ENCODE data around the gene SMTNL2. TPM values are rescaled to one million over a fixed set of nuclear protein-coding genes. Genes with fewer than 3 reads are reported as not detected.
"Not testable (repeated sequence)": the region's sequence is repeated elsewhere in the genome, so short reads cannot be mapped to it uniquely, and the experiment has no call there.

Gene SMTNL2
- total RNA-seq, 3 donors from 2014 or later: 0.16 to 1.8 (median 0.98) TPM

DNA sequence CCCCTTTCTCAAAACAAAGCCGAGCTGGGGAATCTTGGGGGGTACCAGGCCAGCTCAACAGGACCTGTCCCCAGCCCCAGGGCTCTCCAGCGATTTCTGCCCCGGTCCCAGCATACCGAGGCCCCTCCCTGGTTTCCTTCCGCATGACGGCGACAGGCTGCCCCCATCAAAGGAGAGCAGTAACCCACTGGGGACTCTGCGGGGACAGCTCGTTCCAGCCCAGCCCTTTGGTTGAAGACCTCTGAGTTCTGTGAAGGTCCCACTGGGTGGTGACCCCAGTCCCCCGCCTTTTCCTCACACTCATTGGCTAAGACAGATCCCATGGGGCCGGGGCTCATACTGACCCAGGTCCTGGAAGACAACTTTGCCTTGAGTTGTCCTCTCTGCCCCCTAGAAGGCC, 4.1 kb downstream of the SMTNL2 start:
- H3K27ac ChIP-seq: peak overlapping the region in 1 of 2 donors; percentile 55
- DNase-seq (ENCODE audit: low spot score in 2 of 2): no peak
- H3K4me1 ChIP-seq: no peaks in the 10 kb centered on the region
- no peaks in the 10 kb centered on the region for H3K36me3 ChIP-seq
- intact Hi-C loops (cut with DNase I; ENCODE audit: low total_unique reads): no loop called here
- no peak overlapping the region for H3K4me3 ChIP-seq
- TF ChIP-seq POLR2AphosphoS5 (IDR thresholded peaks at IDR 0.05): no peak
- no peak for TF ChIP-seq POLR2A (IDR thresholded peaks at IDR 0.05)
- TF ChIP-seq, protein P1, sequence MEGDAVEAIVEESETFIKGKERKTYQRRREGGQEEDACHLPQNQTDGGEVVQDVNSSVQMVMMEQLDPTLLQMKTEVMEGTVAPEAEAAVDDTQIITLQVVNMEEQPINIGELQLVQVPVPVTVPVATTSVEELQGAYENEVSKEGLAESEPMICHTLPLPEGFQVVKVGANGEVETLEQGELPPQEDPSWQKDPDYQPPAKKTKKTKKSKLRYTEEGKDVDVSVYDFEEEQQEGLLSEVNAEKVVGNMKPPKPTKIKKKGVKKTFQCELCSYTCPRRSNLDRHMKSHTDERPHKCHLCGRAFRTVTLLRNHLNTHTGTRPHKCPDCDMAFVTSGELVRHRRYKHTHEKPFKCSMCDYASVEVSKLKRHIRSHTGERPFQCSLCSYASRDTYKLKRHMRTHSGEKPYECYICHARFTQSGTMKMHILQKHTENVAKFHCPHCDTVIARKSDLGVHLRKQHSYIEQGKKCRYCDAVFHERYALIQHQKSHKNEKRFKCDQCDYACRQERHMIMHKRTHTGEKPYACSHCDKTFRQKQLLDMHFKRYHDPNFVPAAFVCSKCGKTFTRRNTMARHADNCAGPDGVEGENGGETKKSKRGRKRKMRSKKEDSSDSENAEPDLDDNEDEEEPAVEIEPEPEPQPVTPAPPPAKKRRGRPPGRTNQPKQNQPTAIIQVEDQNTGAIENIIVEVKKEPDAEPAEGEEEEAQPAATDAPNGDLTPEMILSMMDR (IDR thresholded peaks at IDR 0.05): no peak
- H3K9me3 ChIP-seq: no peaks in the 10 kb centered on the region
- H3K27me3 ChIP-seq: peaks cover 0 to 18% of the 10 kb centered on the region in 2 donors

DNA sequence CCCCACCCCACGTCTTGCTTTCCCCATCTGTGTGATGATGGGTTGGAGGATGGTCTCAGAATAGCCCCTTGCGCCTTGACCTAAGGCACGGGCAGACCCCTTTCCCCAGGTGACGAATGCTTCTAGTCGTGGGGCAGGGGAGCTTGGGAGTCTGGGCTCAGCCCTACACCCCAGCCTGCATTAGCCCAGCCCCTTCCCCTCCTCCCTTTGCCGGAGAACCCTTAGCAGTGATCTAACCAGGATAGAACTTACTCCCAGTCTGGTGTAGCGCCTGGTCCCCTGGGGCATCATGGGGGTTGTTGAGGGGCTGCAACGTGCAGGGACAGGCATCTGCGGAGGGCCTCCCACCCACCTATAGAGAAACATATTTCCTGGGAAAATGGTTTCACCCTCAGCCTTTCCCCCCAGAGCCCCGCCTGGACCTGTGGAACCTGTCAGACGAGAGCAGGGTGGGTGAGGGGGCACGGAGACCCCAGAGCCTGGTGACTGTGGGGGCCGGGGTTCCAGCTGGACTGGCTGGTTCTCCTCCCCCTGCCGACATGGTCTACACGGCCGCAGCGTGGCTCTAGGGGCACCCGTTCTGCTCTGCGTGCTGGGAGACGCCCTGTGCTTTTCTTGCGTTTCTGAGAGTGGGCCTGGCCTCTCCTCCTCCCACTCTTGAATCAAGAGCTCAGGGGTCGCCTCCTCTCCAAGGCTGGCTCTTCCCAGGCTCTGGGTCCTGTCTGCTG, 4.7 kb downstream of the SMTNL2 start:
- Histone ChIP-seq H3K9me3 (no peaks in the 10 kb centered on the region), H3K4me1 (no peaks in the 10 kb centered on the region), H3K4me3 (no peak overlapping the region), H3K27ac (peak overlapping the region in 1 of 2 donors; percentile 12), H3K36me3 (no peaks in the 10 kb centered on the region), H3K27me3 (peaks cover 0 to 15% of the 10 kb centered on the region in 2 donors)
- no peak for TF ChIP-seq POLR2A (IDR thresholded peaks at IDR 0.05)
- TF ChIP-seq, protein P1 (IDR thresholded peaks at IDR 0.05): no peak
- TF ChIP-seq POLR2AphosphoS5 (IDR thresholded peaks at IDR 0.05): no peak
- intact Hi-C loops (cut with DNase I; ENCODE audit: low total_unique reads): no loop called here
- no peak for DNase-seq (ENCODE audit: low spot score in 2 of 2)

DNA sequence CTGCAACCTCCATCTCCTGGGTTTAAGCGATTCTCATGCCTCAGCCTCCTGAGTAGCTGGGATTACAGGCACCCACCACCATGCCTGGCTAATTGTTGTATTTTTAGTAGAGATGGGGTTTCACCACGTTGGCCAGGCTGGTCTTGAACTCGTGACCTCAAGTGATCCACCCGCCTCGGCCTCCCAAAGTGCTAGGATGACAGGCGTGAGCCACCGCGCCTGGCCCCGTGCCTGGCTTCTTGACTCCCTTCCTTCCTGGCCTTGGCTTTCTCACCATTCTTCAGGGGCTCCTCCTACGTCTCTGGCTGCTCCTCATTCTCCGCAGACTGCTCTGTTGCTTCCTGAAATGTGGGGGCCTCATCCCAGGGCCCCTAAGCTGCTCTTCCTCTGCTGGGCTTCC, 5.7 kb downstream of the SMTNL2 start:
- H3K27me3 ChIP-seq; DNase-seq (ENCODE audit: low spot score in 2 of 2); H3K4me3 ChIP-seq; intact Hi-C loops (cut with DNase I; ENCODE audit: low total_unique reads); H3K4me1 ChIP-seq; H3K9me3 ChIP-seq; H3K27ac ChIP-seq; H3K36me3 ChIP-seq: not testable (repeated sequence)

DNA sequence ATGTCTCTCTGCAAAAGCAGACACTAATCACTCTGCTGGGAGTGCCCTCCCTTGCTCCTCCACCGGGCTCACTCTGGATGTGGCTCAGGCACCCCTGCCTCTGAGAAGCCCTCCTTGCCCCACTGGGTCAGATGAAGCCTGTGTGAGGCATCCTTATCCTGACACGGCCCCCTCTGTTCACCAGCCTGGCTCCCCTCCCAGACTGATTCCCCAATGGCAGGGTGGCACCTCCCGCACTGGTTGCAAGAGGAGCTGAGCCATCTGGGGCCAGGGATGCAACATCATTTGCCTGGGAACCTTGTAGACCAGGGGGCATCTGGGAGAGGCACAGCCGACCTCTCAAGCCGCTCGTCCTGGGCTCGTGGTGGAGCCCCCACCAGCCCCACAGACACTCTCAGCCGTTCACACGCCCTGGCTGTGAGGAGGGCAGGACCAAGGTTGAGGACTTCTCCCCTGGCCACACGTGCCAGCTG, 6.7 kb downstream of the SMTNL2 start:
- Histone ChIP-seq H3K27me3 (no peaks in the 10 kb centered on the region), H3K4me1 (no peaks in the 10 kb centered on the region), H3K9me3 (no peaks in the 10 kb centered on the region), H3K36me3 (no peaks in the 10 kb centered on the region), H3K27ac (no peak overlapping the region), H3K4me3 (no peak overlapping the region)
- intact Hi-C loops (cut with DNase I; ENCODE audit: low total_unique reads): no loop called here
- TF ChIP-seq, protein P1 (IDR thresholded peaks at IDR 0.05): no peak
- no peak for TF ChIP-seq POLR2A (IDR thresholded peaks at IDR 0.05)
- TF ChIP-seq POLR2AphosphoS5 (IDR thresholded peaks at IDR 0.05): no peak
- DNase-seq (ENCODE audit: low spot score in 2 of 2): no peak

DNA sequence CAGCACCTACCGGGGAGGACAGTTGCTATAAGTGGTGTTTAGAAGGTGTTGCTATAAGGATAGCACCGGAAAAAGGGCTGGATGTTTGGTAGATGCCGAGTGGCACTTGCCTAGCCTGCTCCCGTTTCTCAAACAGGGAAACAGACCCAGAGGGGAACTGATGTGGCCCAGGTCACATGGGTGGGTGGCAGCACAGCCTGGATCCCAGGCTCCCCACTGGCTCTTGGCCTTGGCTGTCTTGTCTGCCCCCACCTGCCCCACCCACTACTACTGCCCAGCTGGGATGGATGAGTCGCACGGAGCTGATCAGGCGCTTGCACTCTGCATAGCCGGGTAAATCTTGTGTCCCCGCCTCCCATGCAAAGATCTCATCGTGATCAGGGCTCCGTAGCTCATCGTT, 7.2 kb downstream of the SMTNL2 start:
- Histone ChIP-seq H3K27me3 (no peaks in the 10 kb centered on the region), H3K27ac (no peak overlapping the region), H3K36me3 (no peaks in the 10 kb centered on the region), H3K9me3 (no peaks in the 10 kb centered on the region), H3K4me1 (no peaks in the 10 kb centered on the region), H3K4me3 (no peak overlapping the region)
- DNase-seq (ENCODE audit: low spot score in 2 of 2): no peak
- TF ChIP-seq, protein P1 (IDR thresholded peaks at IDR 0.05): no peak
- no peak for TF ChIP-seq POLR2AphosphoS5 (IDR thresholded peaks at IDR 0.05)
- no peak for TF ChIP-seq POLR2A (IDR thresholded peaks at IDR 0.05)
- intact Hi-C loops (cut with DNase I; ENCODE audit: low total_unique reads): no loop called here
